PC-3 (cell line): ENCODE data around the gene LRRTM3. TPM values are rescaled to one million over a fixed set of nuclear protein-coding genes. Genes with fewer than 3 reads are reported as not detected.
A peak's percentile ranks its signal among the peaks of the same experiment; 100 is the strongest.

Experiments used
- ATAC-seq: fragments of 200-7000 bp; cut with Tn5 transposase; 2 replicates; pipeline ENCODE4 v1.9.1; 2020; ENCODE audit warnings: mild to moderate bottlenecking, moderate library complexity
- BruUV-seq: library from RNA; stranded (reverse); fragments of 400-500 nt; replicated peaks from 2 replicates; lab custom pipeline; 2021; lab: Mats Ljungman, UMichigan
- CTCF ChIA-PET: fragments of 300-600 bp; sonication (Branson Sonifier 250); formaldehyde crosslinking; loops from one replicate; lab custom pipeline; 2022; ENCODE audit warnings: antibody characterized with exemption; lab: Charles Lee
- POLR2A ChIA-PET: fragments of 300-600 bp; sonication (Branson Sonifier 250); formaldehyde crosslinking; loops from one replicate; lab custom pipeline; 2022; ENCODE audit warnings: antibody characterized with exemption; ENCODE audit not compliant: unreplicated experiment; lab: Charles Lee
- DNase-seq: peaks from one replicate; pipeline ENCODE4 v3.0.0-alpha.2; 2015
- H2AFZ ChIP-seq: fragments of 300-600 bp; sonication (generic); 2 replicates; pipeline ENCODE4 v1.6.0; 2016; ENCODE audit warnings: antibody characterized with exemption, low read length
- H3F3A ChIP-seq: fragments of 300-600 bp; sonication (generic); one replicate; pipeline ENCODE4 v1.6.0; 2017; ENCODE audit warnings: antibody characterized with exemption, low read length, control low read depth, mild to moderate bottlenecking; ENCODE audit not compliant: unreplicated experiment
- H3K27ac ChIP-seq: fragments of 300-600 bp; sonication (generic); 2 replicates; pipeline ENCODE4 v1.5.1; 2016; ENCODE audit warnings: mild to moderate bottlenecking, low read length
- H3K27me3 ChIP-seq: fragments of 300-600 bp; sonication (generic); 2 replicates; pipeline ENCODE4 v1.6.1; 2016; ENCODE audit warnings: low read length, mixed read lengths
- H3K36me3 ChIP-seq: fragments of 300-600 bp; sonication (generic); 2 replicates; pipeline ENCODE4 v1.6.1; 2016; ENCODE audit warnings: low read depth, mixed run types, low read length, mixed read lengths
- H3K4me1 ChIP-seq: fragments of 300-600 bp; sonication (generic); 2 replicates; pipeline ENCODE4 v1.5.1; 2016; ENCODE audit warnings: low read length; ENCODE audit not compliant: insufficient read depth
- H3K4me2 ChIP-seq: fragments of 300-600 bp; sonication (generic); 2 replicates; pipeline ENCODE4 v1.6.0; 2016; ENCODE audit warnings: low read length
- H3K4me3 ChIP-seq: fragments of 300-600 bp; sonication (generic); 2 replicates; pipeline ENCODE4 v1.5.1; 2016; ENCODE audit warnings: mild to moderate bottlenecking, low read length, mixed read lengths
- H3K79me2 ChIP-seq: fragments of 300-600 bp; sonication (generic); 2 replicates; pipeline ENCODE4 v1.6.1; 2017; ENCODE audit warnings: low read length, mixed read lengths
- H3K9ac ChIP-seq: fragments of 300-600 bp; sonication (generic); 2 replicates; pipeline ENCODE4 v1.6.0; 2016; ENCODE audit warnings: mild to moderate bottlenecking, low read length
- H3K9me2 ChIP-seq: fragments of 300-600 bp; sonication (generic); replicated peaks from 2 replicates; pipeline ENCODE4 v1.6.1; 2016; ENCODE audit warnings: mixed run types, low read length, mixed read lengths
- H3K9me3 ChIP-seq: fragments of 300-600 bp; sonication (generic); 2 replicates; pipeline ENCODE4 v1.6.1; 2016; ENCODE audit warnings: low read length, mixed read lengths
- H4K20me1 ChIP-seq: fragments of 300-600 bp; sonication (generic); 2 replicates; pipeline ENCODE4 v1.6.1; 2016; ENCODE audit warnings: low read length, mixed read lengths
- EZH2 ChIP-seq: fragments of 300-600 bp; sonication (generic); IDR thresholded peaks from one replicate; pipeline ENCODE4 v1.6.1; 2017; ENCODE audit warnings: antibody characterized with exemption, mild to moderate bottlenecking, low read length; ENCODE audit not compliant: unreplicated experiment
- EZH2phosphoT487 ChIP-seq: fragments of 300-600 bp; sonication (generic); IDR thresholded peaks from 2 replicates; pipeline ENCODE4 v1.6.1; 2018; ENCODE audit warnings: mild to moderate bottlenecking, antibody characterized with exemption, low read length, borderline replicate concordance
- intact Hi-C: fragments of 100-400 bp; cut with micrococcal nuclease; formaldehyde crosslinking; loops from 2 replicates; pipeline ENCODE4 v1.9.0; 2023
- total RNA-seq: library from RNA; depleted of rRNA; stranded (reverse); fragments of >200 nt; gene quantifications from 2 replicates; pipeline ENCODE4 v1.2.3, GENCODE V29; 2014
- TF ChIP-seq, protein P1 (sequence below): fragments of 300-600 bp; sonication (generic); conservative IDR thresholded peaks from 2 replicates; pipeline ENCODE4 v1.5.1; 2017; ENCODE audit warnings: antibody characterized with exemption, low read depth, mild to moderate bottlenecking, low read length

LRRTM3 gene
- total RNA-seq, 1 experiment from 2014 or later: 0.15 TPM

DNA sequence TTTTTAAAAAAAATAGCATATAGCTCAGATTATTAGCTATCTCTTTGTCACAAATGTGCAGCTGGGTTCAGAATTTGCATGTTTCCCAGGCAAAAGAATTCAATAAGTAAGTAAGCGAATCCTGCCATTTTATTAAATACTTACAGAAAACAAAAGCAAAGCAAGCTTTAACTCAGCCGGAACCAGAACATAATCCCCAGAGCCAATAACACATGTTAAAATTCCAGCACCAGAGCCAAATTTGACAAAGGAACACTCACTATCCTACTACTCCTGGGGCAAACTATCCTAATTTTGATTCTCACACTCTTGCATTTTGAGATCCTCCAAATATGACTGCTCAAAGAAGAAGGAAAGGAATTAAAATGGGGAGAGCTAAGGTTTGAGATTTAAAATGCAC is 32.6 kb downstream of the LRRTM3 start:
- Histone ChIP-seq H3K9ac (no peak overlapping the region), H3K79me2 (no peaks in the 10 kb centered on the region), H3K9me3 (no peaks in the 10 kb centered on the region), H2AFZ (no peak overlapping the region), H3K9me2 (0 out of 2 replicates have a peak, but pooled peaks cover 6% of the 10 kb centered on the region), H4K20me1 (no peaks in the 10 kb centered on the region), H3K4me3 (no peak overlapping the region), H3F3A (no peaks in the 10 kb centered on the region), H3K27ac (no peak overlapping the region), H3K4me1 (no peaks in the 10 kb centered on the region), H3K36me3 (no peaks in the 10 kb centered on the region), H3K27me3 (peaks cover 72% of the 10 kb centered on the region), H3K4me2 (no peak overlapping the region)
- ATAC-seq: no peak
- DNase-seq: no peak
- CTCF ChIA-PET: no interaction called here
- TF ChIP-seq EZH2 (no peak), EZH2phosphoT487 (peak; percentile 42; the same call in 1 of the 2 replicates)
- TF ChIP-seq, protein P1, sequence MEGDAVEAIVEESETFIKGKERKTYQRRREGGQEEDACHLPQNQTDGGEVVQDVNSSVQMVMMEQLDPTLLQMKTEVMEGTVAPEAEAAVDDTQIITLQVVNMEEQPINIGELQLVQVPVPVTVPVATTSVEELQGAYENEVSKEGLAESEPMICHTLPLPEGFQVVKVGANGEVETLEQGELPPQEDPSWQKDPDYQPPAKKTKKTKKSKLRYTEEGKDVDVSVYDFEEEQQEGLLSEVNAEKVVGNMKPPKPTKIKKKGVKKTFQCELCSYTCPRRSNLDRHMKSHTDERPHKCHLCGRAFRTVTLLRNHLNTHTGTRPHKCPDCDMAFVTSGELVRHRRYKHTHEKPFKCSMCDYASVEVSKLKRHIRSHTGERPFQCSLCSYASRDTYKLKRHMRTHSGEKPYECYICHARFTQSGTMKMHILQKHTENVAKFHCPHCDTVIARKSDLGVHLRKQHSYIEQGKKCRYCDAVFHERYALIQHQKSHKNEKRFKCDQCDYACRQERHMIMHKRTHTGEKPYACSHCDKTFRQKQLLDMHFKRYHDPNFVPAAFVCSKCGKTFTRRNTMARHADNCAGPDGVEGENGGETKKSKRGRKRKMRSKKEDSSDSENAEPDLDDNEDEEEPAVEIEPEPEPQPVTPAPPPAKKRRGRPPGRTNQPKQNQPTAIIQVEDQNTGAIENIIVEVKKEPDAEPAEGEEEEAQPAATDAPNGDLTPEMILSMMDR: no peak
- intact Hi-C loops: no loop called here
- POLR2A ChIA-PET: interaction anchor here (0.7 kb wide), 1 partner anchor 1344 kb away, joined by 19 read pairs; no protein-coding TSS in a partner anchor
- BruUV-seq: no TSS peak

DNA sequence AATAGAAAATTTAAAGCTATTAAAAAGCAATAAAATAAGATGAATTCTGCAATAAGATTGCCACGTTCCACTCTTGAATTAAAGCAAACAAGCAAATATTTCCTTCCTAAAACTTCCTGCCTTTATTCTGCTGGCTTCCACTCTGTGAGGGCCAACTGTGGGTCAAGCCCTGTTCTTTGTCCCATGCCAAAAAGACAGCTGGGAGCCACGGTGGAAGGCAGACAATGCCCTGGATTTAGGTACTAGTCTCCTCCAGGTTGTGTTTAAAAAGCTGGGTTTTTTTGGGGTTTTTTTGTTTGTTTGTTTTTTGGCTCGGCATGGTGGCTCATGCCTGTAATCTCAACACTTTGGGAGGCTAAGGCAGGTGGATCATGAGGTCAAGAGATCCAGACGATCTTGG is 39.1 kb downstream of the LRRTM3 start:
- intact Hi-C loops: no loop called here
- Histone ChIP-seq H3K27me3 (peaks cover 54% of the 10 kb centered on the region), H3K9me2 (0 out of 2 replicates have a peak, but pooled peaks cover 6% of the 10 kb centered on the region), H3K4me2 (no peak overlapping the region), H3K4me3 (no peak overlapping the region), H3K9ac (no peak overlapping the region), H3K36me3 (no peaks in the 10 kb centered on the region), H3K79me2 (no peaks in the 10 kb centered on the region), H3K4me1 (no peaks in the 10 kb centered on the region), H3K27ac (no peak overlapping the region), H2AFZ (no peak overlapping the region), H4K20me1 (no peaks in the 10 kb centered on the region), H3K9me3 (no peaks in the 10 kb centered on the region), H3F3A (no peaks in the 10 kb centered on the region)
- ATAC-seq: no peak
- ChIA-PET CTCF (no interaction called here), POLR2A (no interaction called here)
- no TSS peak for BruUV-seq
- TF ChIP-seq EZH2phosphoT487 (no peak), EZH2 (no peak)
- TF ChIP-seq, protein P1: no peak
- DNase-seq: no peak

GRCh38 chr10:66980246-66980815 is 54.5 kb downstream of the LRRTM3 start:
- peaks cover 50% of the 10 kb centered on the region for H3K27me3 ChIP-seq
- H3K9ac ChIP-seq: no peak overlapping the region
- no peak overlapping the region for H2AFZ ChIP-seq
- H3K4me2 ChIP-seq: no peak overlapping the region
- no peak overlapping the region for H3K4me3 ChIP-seq
- ATAC-seq: 0 out of 2 replicates have a peak, but pooled peaks have one; percentile 29
- H3K9me3 ChIP-seq: no peaks in the 10 kb centered on the region
- ChIA-PET CTCF (no interaction called here), POLR2A (no interaction called here)
- H3K27ac ChIP-seq: no peak overlapping the region
- 0 out of 2 replicates have a peak, but pooled peaks cover 3% of the 10 kb centered on the region for H3K9me2 ChIP-seq
- BruUV-seq: no TSS peak
- no peaks in the 10 kb centered on the region for H3F3A ChIP-seq
- H3K4me1 ChIP-seq: no peaks in the 10 kb centered on the region
- H3K79me2 ChIP-seq: no peaks in the 10 kb centered on the region
- DNase-seq: no peak
- TF ChIP-seq EZH2phosphoT487 (no peak), EZH2 (no peak)
- TF ChIP-seq, protein P1: no peak
- H4K20me1 ChIP-seq: no peaks in the 10 kb centered on the region
- H3K36me3 ChIP-seq: no peaks in the 10 kb centered on the region
- intact Hi-C loops: no loop called here
